HuH-7.5 (cell line): ENCODE results near the gene CFTR.
"Not testable (repeated sequence)": the region's sequence is repeated elsewhere in the genome, so short reads cannot be mapped to it uniquely, and the experiment has no call there.

Experiments used
- DNase-seq: peaks from one replicate; pipeline ENCODE4 v3.0.0; 2011; ENCODE audit warnings: low spot score

Gene CFTR

DNA sequence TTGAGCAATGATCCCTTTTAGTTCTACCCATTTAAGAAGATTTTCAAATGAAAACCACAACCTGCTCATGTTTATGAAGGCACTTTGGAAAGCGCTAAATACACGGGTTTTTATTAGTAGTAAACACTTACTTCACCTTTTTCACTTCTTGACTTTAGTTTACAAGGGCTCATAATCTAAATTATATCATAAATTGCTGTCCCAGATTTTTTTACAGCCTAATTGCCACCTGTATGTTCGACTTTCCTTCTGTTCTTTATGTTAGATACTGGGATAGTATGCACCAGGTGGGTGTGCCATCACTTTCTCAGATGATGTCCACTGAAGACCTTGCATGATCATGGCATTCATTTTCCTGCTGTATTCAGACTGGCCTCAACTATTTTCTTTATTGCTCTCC, 22.5 kb downstream of the CFTR start:
- DNase-seq: no peak

GRCh38 chr7:117505238-117505637, 25.4 kb downstream of the CFTR start:
- DNase-seq: no peak

DNA sequence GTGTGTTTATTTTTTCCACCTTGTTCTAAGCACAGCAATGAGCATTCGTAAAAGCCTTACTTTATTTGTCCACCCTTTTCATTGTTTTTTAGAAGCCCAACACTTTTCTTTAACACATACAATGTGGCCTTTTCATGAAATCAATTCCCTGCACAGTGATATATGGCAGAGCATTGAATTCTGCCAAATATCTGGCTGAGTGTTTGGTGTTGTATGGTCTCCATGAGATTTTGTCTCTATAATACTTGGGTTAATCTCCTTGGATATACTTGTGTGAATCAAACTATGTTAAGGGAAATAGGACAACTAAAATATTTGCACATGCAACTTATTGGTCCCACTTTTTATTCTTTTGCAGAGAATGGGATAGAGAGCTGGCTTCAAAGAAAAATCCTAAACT, 28.9 kb downstream of the CFTR start:
- no peak for DNase-seq

GRCh38 chr7:117517194-117517593, 37.4 kb downstream of the CFTR start:
- not testable (repeated sequence) for DNase-seq

DNA sequence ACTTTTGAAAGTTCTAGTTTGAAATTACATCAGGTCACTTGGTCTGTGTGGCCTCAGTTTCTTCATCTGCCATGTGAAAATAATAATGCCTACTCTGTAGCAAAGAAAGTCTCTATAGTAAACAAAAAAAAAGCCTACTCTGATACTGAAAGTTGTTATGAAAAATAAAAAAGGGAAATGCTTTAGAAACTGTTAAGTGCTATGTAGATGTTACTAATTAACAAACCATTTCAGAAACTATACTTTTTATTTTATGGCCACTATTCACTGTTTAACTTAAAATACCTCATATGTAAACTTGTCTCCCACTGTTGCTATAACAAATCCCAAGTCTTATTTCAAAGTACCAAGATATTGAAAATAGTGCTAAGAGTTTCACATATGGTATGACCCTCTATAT, 50.6 kb downstream of the CFTR start:
- no peak for DNase-seq

GRCh38 chr7:117531595-117532244, 51.9 kb downstream of the CFTR start:
- no peak for DNase-seq

- DNase-seq: no peak
Measured at GRCh38 chr7:117538053-117538452, 58.2 kb downstream of the CFTR start.

- DNase-seq: no peak
Measured at GRCh38 chr7:117544061-117544460, 64.2 kb downstream of the CFTR start.

- DNase-seq: no peak
Measured at GRCh38 chr7:117548035-117548434, 68.2 kb downstream of the CFTR start.

DNA sequence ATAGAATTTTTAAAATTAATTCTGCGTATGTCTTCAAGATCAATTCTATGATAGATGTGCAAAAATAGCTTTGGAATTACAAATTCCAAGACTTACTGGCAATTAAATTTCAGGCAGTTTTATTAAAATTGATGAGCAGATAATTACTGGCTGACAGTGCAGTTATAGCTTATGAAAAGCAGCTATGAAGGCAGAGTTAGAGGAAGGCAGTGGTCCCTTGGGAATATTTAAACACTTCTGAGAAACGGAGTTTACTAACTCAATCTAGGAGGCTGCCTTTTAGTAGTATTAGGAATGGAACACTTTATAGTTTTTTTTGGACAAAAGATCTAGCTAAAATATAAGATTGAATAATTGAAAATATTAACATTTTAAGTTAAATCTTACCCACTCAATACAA, 70.8 kb downstream of the CFTR start:
- no peak for DNase-seq

DNA sequence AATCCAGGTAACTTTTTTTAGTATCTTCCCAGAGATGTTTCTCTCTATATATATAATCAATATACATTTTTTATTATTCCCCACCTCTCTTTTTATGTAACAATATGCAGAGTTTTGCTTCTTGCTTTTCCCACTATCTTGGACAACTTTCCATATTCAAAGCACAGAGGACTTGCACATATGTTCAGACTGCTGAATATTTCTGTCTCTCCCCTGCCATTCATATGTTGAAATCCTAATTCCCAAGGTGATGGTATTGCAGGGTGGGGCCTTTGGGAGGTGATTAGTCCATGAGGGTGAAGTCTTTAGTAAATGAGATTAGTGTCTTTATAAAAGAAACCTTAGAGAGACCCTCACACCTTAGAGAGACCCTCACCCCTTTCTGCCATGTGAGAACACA, 72.8 kb downstream of the CFTR start:
- DNase-seq: no peak

GRCh38 chr7:117555260-117555659, 75.4 kb downstream of the CFTR start:
- no peak for DNase-seq

DNA sequence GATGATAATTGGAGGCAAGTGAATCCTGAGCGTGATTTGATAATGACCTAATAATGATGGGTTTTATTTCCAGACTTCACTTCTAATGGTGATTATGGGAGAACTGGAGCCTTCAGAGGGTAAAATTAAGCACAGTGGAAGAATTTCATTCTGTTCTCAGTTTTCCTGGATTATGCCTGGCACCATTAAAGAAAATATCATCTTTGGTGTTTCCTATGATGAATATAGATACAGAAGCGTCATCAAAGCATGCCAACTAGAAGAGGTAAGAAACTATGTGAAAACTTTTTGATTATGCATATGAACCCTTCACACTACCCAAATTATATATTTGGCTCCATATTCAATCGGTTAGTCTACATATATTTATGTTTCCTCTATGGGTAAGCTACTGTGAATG, 79.6 kb downstream of the CFTR start:
- DNase-seq: no peak

- DNase-seq: no peak
Measured at GRCh38 chr7:117560030-117560429, 80.2 kb downstream of the CFTR start.

DNA sequence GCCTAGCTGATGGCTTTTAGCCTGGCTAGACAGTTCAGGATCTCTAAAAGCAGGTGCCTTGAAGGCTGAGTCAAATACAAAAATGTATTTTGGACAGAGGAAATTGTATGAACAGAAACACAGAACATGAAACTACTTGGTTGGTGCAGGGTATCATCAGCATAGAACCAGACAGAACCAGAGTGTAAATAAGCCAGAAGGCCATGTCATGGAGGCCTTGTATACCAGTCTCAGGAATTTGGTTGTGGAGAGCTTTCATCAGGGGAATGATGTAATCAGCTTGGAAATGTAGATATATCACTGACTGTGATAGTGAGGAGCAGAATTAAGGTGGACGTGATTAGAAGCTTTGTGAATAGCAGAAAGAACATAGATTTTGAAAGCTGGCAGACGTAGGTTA, 82.9 kb downstream of the CFTR start:
- no peak for DNase-seq

DNA sequence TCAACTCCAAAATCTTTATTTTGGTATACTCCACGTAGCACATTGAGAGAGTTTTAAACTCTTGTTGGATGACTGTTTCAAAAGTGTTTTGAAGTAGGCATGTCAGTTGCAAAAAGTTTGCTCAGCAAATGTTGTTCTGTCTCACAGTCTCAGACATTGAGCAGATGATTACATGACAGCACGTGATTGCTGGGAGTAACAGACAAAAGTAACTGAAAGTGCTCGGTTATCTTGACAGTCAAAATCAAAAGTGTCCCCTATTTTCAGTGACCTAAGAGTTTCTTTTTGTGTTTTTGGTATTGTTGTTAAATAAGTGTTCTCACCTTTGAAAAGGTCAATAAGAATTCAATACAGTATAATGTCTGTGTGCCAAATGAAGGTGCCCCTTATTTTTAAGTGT, 84.3 kb downstream of the CFTR start:
- DNase-seq: no peak

- no peak for DNase-seq
Measured at GRCh38 chr7:117564627-117565026, 84.8 kb downstream of the CFTR start.

DNA sequence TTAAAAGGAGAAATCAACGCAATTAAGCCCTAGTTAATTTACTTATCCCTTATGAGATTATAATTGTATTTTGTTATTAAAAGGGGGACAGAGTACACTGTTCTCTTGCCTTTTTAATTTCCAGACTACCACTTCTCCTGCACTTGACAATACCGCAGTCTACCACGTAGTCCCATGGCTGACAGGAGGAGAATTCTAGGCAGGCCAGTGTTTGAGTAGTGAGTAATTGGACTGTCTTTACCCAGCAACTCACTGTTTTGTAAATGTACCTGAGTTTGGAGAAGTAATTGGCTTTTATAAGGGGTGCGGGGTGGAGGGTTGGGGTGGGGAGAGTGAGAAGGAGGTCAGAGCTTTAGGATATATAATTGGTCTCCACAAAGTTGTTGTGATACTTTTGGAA, 85.4 kb downstream of the CFTR start:
- no peak for DNase-seq

GRCh38 chr7:117567781-117568180, 88.0 kb downstream of the CFTR start:
- no peak for DNase-seq

- no peak for DNase-seq
Measured at GRCh38 chr7:117572856-117573620, 93.2 kb downstream of the CFTR start.

DNA sequence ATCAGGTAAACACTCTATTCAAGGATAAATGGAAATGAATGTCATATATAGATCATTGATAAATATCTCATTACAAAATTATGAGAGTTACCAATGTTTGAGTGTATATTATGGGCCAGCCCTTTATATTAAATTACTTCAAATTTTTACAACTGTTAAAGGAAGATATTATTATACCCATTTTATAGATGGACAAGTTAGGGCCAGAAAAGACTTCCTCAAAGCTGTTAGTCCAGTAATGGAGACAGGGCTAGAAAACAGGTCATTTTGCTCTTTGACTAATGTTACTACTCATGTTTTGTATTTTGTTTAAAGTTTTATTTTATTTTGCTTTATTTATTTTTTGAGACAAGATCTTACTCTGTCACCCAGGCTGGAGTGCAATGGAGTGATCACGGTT, 101.6 kb downstream of the CFTR start:
- DNase-seq: no peak

DNA sequence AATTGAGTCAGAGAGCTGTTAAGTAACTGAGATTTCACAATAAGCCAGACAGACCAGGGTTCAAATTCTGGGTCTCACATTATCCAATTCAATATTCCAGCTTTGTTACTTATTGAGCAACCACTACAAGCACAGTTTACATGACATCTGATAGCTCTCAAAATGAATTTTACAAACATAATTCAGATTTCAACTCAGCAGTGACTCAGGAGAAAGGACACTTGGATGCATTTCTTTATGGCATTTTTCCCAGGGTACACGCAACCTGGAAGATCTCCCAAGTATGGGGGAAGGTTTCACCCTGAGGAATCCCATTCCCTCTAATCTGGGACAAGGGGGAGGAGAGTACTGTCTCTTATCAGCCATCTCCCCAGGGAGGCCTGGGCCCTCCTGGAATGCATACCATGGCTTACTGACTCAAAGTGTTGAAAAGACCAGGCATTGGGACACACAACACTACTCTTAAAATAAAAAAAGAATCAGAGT, 102.4 kb downstream of the CFTR start:
- peak; percentile 19 for DNase-seq

GRCh38 chr7:117587931-117588330, 108.1 kb downstream of the CFTR start:
- DNase-seq: no peak

DNA sequence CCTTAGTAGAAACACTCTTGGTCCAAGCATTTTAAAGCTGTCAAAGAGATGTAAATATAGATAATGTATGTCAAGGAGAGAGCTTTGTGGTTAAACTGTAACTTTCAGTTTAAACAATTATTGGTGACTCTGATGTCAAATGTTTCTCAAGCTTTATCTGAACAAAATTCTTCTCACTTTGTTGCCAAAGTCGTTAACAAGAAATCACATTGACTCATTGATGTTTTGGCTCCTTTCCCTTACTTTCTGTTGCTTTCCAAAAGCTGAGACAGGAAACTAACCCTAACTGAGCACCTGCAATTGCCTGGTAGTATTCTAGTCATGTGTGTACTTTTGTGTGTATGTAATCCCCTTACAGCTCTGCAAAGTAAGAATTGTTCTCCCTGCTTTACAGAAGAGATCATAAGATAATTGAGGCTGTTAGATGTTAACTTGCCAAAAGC, 108.5 kb downstream of the CFTR start:
- peak; percentile 42 for DNase-seq
